Measurements from ENCODE around the gene PPP1R1B. TPM values are rescaled to one million over a fixed set of nuclear protein-coding genes. Genes with fewer than 3 reads are reported as not detected.
A peak's percentile ranks its signal among the peaks of the same experiment; 100 is the strongest.

PPP1R1B gene
- total and polyA plus RNA-seq, 2 donors from 2014 or later = 22.9 to 31.1 TPM

- intact Hi-C loops (cut with DNase I) = no loop called here
- H3K27ac ChIP-seq (ENCODE audit: low read depth in 2 of 2, low read length in 2 of 2) = peak overlapping the region; percentile 58 to 91
- peak overlapping the region in 1 of 3 donors; percentile 77 for H3K9ac ChIP-seq (ENCODE audit: low read length in 3 of 3)
- peaks cover 0 to 56% (median 32%) of the 10 kb centered on the region in 3 donors for H3K4me1 ChIP-seq (ENCODE audit: control insufficient read depth in 2 of 3, insufficient read depth in 2 of 3, low read depth in 1 of 3, low read length in 3 of 3)
- no peak overlapping the region for H3K4me3 ChIP-seq (ENCODE audit: low read length in 3 of 3)
- no peak for FAIRE-seq
- TF ChIP-seq CTCF (IDR thresholded peaks at IDR 0.05; ENCODE audit: borderline replicate concordance, extremely low read depth, insufficient read depth) = no peak
- H3K27me3 ChIP-seq (ENCODE audit: control insufficient read depth, insufficient read depth, low read length) = no peaks in the 10 kb centered on the region
- DNase-seq = peak in 4 of 5 donors; percentile 51 to 92 (median 70)
- H3K36me3 ChIP-seq (ENCODE audit: control insufficient read depth in 2 of 3, insufficient read depth in 3 of 3, low read length in 3 of 3) = peaks cover 0 to 2% (median 0%) of the 10 kb centered on the region in 3 donors
- no peaks in the 10 kb centered on the region for H3K9me3 ChIP-seq (ENCODE audit: control insufficient read depth in 2 of 3, insufficient read depth in 1 of 3, low read length in 3 of 3)
Measured at GRCh38 chr17:39676198-39676819, 49.6 kb downstream of the PPP1R1B start.

GRCh38 chr17:39677072-39677471, 50.3 kb downstream of the PPP1R1B start:
- H3K36me3 ChIP-seq (ENCODE audit: control insufficient read depth in 2 of 3, insufficient read depth in 3 of 3, low read length in 3 of 3) = peaks cover 0 to 2% (median 0%) of the 10 kb centered on the region in 3 donors
- no peak overlapping the region for H3K4me3 ChIP-seq (ENCODE audit: low read length in 3 of 3)
- TF ChIP-seq CTCF (IDR thresholded peaks at IDR 0.05; ENCODE audit: borderline replicate concordance, extremely low read depth, insufficient read depth) = no peak
- peak overlapping the region; percentile 58 to 91 for H3K27ac ChIP-seq (ENCODE audit: low read depth in 2 of 2, low read length in 2 of 2)
- no peaks in the 10 kb centered on the region for H3K9me3 ChIP-seq (ENCODE audit: control insufficient read depth in 2 of 3, insufficient read depth in 1 of 3, low read length in 3 of 3)
- intact Hi-C loops (cut with DNase I) = no loop called here
- DNase-seq = peak in 1 of 5 donors; percentile 29
- no peak for FAIRE-seq
- H3K9ac ChIP-seq (ENCODE audit: low read length in 3 of 3) = peak overlapping the region in 1 of 3 donors; percentile 7
- H3K4me1 ChIP-seq (ENCODE audit: control insufficient read depth in 2 of 3, insufficient read depth in 2 of 3, low read depth in 1 of 3, low read length in 3 of 3) = peaks cover 0 to 49% (median 32%) of the 10 kb centered on the region in 3 donors
- H3K27me3 ChIP-seq (ENCODE audit: control insufficient read depth, insufficient read depth, low read length) = no peaks in the 10 kb centered on the region

GRCh38 chr17:39677542-39678339, 51.0 kb downstream of the PPP1R1B start:
- FAIRE-seq (no peak), DNase-seq (peak; percentile 73 to 93 (median 93))
- Histone ChIP-seq H3K36me3 (ENCODE audit: control insufficient read depth in 2 of 3, insufficient read depth in 3 of 3, low read length in 3 of 3) (peaks cover 0 to 5% (median 2%) of the 10 kb centered on the region in 3 donors), H3K4me1 (ENCODE audit: control insufficient read depth in 2 of 3, insufficient read depth in 2 of 3, low read depth in 1 of 3, low read length in 3 of 3) (peaks cover 0 to 47% (median 32%) of the 10 kb centered on the region in 3 donors), H3K9me3 (ENCODE audit: control insufficient read depth in 2 of 3, insufficient read depth in 1 of 3, low read length in 3 of 3) (no peaks in the 10 kb centered on the region), H3K27ac (ENCODE audit: low read depth in 2 of 2, low read length in 2 of 2) (peak overlapping the region; percentile 70 to 91), H3K9ac (ENCODE audit: low read length in 3 of 3) (peak overlapping the region in 1 of 3 donors; percentile 7), H3K27me3 (ENCODE audit: control insufficient read depth, insufficient read depth, low read length) (no peaks in the 10 kb centered on the region), H3K4me3 (ENCODE audit: low read length in 3 of 3) (no peak overlapping the region)
- intact Hi-C loops (cut with DNase I) = no loop called here
- TF ChIP-seq CTCF (IDR thresholded peaks at IDR 0.05; ENCODE audit: borderline replicate concordance, extremely low read depth, insufficient read depth) = no peak
